ENCODE results near the gene PSMC3.

DNA sequence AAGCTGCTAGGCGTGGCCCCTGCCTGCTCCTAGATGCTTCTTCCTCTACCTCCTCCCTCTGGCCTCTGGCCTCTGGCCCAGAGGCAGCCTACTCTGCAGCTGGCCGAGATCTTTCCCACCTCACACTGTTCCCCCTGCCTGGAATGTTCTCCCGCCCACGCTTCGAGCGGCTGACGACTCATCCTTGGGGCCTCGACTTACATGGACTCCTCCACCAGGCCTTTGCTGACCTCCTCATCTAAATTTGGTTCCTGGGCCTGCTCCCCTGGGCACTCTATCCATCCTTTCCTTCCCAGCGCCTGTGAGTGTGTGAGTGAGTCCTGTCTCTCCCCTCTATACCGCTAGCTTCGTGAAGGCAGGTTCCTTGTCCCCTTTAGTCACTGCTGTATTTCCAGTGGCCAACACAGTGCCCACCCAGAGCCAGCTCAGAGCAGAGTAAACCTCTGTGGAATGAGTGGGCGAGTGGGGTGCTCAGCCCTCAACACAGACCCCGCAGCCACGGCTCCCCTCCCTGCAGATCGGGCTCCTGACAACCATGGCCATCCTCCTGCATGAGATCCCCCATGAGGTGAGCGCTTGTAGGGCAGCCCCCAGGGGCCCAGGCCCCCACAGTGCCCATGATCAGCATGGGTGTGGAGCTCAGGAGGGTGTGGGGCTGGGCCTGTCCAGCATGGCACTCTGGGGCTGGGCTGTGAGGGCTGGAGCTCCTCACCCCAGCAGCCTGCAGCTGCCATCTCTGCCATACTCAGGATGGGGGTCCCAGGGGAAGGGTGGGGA lies 12.1 kb downstream of the PSMC3 start:
- TF ChIP-seq POLR2AphosphoS5 (IDR thresholded peaks at IDR 0.05; ENCODE audit: low read depth, low read length), result no peak
- TF ChIP-seq, protein P1, sequence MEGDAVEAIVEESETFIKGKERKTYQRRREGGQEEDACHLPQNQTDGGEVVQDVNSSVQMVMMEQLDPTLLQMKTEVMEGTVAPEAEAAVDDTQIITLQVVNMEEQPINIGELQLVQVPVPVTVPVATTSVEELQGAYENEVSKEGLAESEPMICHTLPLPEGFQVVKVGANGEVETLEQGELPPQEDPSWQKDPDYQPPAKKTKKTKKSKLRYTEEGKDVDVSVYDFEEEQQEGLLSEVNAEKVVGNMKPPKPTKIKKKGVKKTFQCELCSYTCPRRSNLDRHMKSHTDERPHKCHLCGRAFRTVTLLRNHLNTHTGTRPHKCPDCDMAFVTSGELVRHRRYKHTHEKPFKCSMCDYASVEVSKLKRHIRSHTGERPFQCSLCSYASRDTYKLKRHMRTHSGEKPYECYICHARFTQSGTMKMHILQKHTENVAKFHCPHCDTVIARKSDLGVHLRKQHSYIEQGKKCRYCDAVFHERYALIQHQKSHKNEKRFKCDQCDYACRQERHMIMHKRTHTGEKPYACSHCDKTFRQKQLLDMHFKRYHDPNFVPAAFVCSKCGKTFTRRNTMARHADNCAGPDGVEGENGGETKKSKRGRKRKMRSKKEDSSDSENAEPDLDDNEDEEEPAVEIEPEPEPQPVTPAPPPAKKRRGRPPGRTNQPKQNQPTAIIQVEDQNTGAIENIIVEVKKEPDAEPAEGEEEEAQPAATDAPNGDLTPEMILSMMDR (IDR thresholded peaks at IDR 0.05), result no peak
- TF ChIP-seq SIN3A (IDR thresholded peaks at IDR 0.05; ENCODE audit: borderline replicate concordance, insufficient read depth, low read depth, low read length), result no peak
- TF ChIP-seq, protein P2, sequence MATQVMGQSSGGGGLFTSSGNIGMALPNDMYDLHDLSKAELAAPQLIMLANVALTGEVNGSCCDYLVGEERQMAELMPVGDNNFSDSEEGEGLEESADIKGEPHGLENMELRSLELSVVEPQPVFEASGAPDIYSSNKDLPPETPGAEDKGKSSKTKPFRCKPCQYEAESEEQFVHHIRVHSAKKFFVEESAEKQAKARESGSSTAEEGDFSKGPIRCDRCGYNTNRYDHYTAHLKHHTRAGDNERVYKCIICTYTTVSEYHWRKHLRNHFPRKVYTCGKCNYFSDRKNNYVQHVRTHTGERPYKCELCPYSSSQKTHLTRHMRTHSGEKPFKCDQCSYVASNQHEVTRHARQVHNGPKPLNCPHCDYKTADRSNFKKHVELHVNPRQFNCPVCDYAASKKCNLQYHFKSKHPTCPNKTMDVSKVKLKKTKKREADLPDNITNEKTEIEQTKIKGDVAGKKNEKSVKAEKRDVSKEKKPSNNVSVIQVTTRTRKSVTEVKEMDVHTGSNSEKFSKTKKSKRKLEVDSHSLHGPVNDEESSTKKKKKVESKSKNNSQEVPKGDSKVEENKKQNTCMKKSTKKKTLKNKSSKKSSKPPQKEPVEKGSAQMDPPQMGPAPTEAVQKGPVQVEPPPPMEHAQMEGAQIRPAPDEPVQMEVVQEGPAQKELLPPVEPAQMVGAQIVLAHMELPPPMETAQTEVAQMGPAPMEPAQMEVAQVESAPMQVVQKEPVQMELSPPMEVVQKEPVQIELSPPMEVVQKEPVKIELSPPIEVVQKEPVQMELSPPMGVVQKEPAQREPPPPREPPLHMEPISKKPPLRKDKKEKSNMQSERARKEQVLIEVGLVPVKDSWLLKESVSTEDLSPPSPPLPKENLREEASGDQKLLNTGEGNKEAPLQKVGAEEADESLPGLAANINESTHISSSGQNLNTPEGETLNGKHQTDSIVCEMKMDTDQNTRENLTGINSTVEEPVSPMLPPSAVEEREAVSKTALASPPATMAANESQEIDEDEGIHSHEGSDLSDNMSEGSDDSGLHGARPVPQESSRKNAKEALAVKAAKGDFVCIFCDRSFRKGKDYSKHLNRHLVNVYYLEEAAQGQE (IDR thresholded peaks at IDR 0.05; ENCODE audit: insufficient read depth in 1 of 2, low read depth in 2 of 2, low read length in 1 of 2), result no peak
